ENCODE results near the gene DSCAM. TPM values are rescaled to one million over a fixed set of nuclear protein-coding genes. Genes with fewer than 3 reads are reported as not detected.
A peak's percentile ranks its signal among the peaks of the same experiment; 100 is the strongest.

DSCAM gene
- total and polyA plus RNA-seq, 4 donors: 8.2 to 27.7 (median 15.2) TPM

DNA sequence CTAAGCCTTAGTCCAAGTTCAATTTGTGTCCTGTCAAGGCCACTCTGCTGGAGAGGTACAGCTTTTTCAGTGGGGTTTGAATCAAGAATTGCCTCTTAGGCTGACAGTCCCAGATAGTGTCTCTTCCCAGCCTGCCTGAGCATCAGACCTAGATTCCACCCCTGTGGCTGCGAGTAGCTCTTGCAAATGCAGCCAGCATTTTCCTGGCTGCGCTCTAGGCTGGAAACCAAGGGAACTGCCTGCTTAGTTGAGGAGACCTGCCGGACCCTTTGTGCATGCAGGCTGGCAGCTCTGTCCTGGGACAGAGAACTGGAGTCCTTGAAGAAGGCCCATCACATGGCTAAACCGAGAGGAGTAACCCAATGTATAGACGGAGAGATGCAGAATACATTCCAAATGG lies 686.0 kb downstream of the DSCAM start:
- Histone ChIP-seq H3K27me3 (ENCODE audit: control insufficient read depth, insufficient read depth, low read length) (no peaks in the 10 kb centered on the region), H3K9me3 (ENCODE audit: control insufficient read depth, insufficient read depth, low read length) (no peaks in the 10 kb centered on the region), H3K27ac (ENCODE audit: low read depth, low read length) (no peak overlapping the region), H3K4me1 (ENCODE audit: control insufficient read depth, insufficient read depth, low read length) (peaks cover 8% of the 10 kb centered on the region), H3K4me3 (ENCODE audit: low read depth, low read length) (no peak overlapping the region), H3K36me3 (ENCODE audit: control insufficient read depth, insufficient read depth, low read length) (no peaks in the 10 kb centered on the region)
- peak in 2 of 6 donors; percentile 44 to 65 for DNase-seq (ENCODE audit: low read depth in 4 of 6, low spot score in 6 of 6)
- WGBS (ENCODE audit: insufficient coverage): 51% methylated on average over 3 of the region's 5 CpGs

DNA sequence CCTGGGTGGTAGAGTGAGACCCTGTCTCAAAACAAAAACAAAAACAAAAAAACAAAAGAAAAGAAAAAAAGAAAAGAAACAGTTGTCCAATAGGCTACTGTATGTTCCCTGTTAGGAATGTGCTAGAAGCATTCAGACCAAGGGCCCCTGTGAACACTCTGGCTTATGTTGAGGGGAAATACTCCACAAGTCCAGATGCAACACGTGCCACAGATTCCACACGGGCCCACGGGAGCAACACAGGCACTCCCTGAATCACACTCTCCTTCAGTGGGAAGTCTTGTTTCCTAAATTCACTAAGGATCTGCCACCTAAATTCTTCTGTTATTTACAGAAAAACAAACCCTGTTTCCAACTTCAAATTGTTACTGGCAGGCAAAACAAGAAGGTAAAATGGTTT lies 688.6 kb downstream of the DSCAM start:
- no peaks in the 10 kb centered on the region for H3K27me3 ChIP-seq (ENCODE audit: control insufficient read depth, insufficient read depth, low read length)
- no peak overlapping the region for H3K27ac ChIP-seq (ENCODE audit: low read depth, low read length)
- H3K4me3 ChIP-seq (ENCODE audit: low read depth, low read length): no peak overlapping the region
- 80% methylated on average over 1 of the region's 3 CpGs for WGBS (ENCODE audit: insufficient coverage)
- H3K36me3 ChIP-seq (ENCODE audit: control insufficient read depth, insufficient read depth, low read length): no peaks in the 10 kb centered on the region
- DNase-seq (ENCODE audit: low read depth in 4 of 6, low spot score in 6 of 6): no peak
- H3K9me3 ChIP-seq (ENCODE audit: control insufficient read depth, insufficient read depth, low read length): no peaks in the 10 kb centered on the region
- H3K4me1 ChIP-seq (ENCODE audit: control insufficient read depth, insufficient read depth, low read length): no peaks in the 10 kb centered on the region

DNA sequence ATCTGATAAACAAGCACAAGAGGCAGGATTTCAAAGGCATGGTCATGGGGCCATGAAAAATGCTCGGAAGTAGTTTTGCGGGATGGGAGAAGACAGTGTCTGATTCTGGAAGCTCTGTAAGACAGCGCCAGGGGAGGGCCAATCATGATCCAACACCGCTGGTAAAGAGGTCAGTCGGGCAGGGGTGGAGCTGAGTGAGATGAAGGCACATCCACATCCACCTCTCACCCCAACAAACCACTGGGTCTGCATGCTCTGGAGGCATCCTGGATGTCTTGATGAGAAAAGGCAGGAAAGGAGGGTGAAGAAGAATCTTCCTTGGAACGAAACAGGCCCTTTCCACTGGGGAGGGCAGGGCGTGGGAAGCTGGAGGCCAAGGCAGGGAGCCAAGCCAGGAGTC lies 691.4 kb downstream of the DSCAM start:
- H3K9me3 ChIP-seq (ENCODE audit: control insufficient read depth, insufficient read depth, low read length): no peaks in the 10 kb centered on the region
- H3K4me1 ChIP-seq (ENCODE audit: control insufficient read depth, insufficient read depth, low read length): no peaks in the 10 kb centered on the region
- 94% methylated on average over 3 of the region's 7 CpGs for WGBS (ENCODE audit: insufficient coverage)
- no peak overlapping the region for H3K27ac ChIP-seq (ENCODE audit: low read depth, low read length)
- no peaks in the 10 kb centered on the region for H3K27me3 ChIP-seq (ENCODE audit: control insufficient read depth, insufficient read depth, low read length)
- DNase-seq (ENCODE audit: low read depth in 4 of 6, low spot score in 6 of 6): no peak
- H3K4me3 ChIP-seq (ENCODE audit: low read depth, low read length): no peak overlapping the region
- H3K36me3 ChIP-seq (ENCODE audit: control insufficient read depth, insufficient read depth, low read length): no peaks in the 10 kb centered on the region

DNA sequence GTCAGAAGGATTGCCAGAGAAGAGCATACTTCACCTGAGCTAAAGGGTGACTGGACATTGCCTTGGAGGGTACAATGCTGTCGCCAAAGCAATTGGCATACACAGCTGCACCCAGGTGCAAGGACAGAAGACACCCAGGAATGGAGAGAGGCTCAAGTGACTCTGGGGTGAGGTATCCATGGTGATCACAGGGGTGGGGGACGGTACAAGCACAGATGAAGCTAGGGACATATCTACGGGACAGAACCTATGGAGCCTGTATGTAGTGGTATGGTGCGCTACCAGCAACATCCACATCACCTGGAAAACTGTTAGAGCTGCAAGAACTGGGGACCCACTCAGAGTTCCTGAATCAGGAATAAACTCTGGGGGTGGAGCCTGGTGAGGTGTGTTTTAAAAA lies 693.6 kb downstream of the DSCAM start:
- no peak overlapping the region for H3K27ac ChIP-seq (ENCODE audit: low read depth, low read length)
- WGBS (ENCODE audit: insufficient coverage): 92% methylated on average over 3 of the region's 4 CpGs
- no peak for DNase-seq (ENCODE audit: low read depth in 4 of 6, low spot score in 6 of 6)

DNA sequence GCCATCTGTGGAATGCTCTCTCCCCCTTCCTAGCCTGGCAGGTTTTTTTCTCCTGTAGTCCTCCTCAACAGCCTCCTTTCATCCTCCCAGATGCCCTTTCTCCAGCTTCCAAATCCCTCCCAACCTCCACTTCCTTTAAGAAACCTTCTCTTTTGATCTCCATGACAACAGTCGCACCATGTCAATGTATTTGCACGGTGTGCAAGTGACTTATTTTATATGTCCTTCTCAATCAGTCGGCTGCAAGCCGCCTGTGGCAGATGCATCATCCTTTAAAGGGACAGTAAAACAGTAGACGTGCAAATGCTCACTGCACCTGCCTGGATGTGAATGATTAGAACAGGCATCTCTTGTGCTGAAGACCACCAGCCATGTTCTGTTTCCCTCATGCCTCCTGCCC lies 694.5 kb downstream of the DSCAM start:
- 10% methylated on average over 5 of the region's 5 CpGs for WGBS (ENCODE audit: insufficient coverage)
- H3K36me3 ChIP-seq (ENCODE audit: control insufficient read depth, insufficient read depth, low read length): no peaks in the 10 kb centered on the region
- H3K4me3 ChIP-seq (ENCODE audit: low read depth, low read length): no peak overlapping the region
- H3K27me3 ChIP-seq (ENCODE audit: control insufficient read depth, insufficient read depth, low read length): no peaks in the 10 kb centered on the region
- no peaks in the 10 kb centered on the region for H3K9me3 ChIP-seq (ENCODE audit: control insufficient read depth, insufficient read depth, low read length)
- no peaks in the 10 kb centered on the region for H3K4me1 ChIP-seq (ENCODE audit: control insufficient read depth, insufficient read depth, low read length)
- no peak overlapping the region for H3K27ac ChIP-seq (ENCODE audit: low read depth, low read length)
- DNase-seq (ENCODE audit: low read depth in 4 of 6, low spot score in 6 of 6): peak in 2 of 6 donors; percentile 57 to 86

More for the DNA sequence above, 693.6 kb downstream of the DSCAM start:
- H3K36me3 ChIP-seq (ENCODE audit: control insufficient read depth, insufficient read depth, low read length): no peaks in the 10 kb centered on the region
- no peaks in the 10 kb centered on the region for H3K9me3 ChIP-seq (ENCODE audit: control insufficient read depth, insufficient read depth, low read length)
- no peaks in the 10 kb centered on the region for H3K4me1 ChIP-seq (ENCODE audit: control insufficient read depth, insufficient read depth, low read length)
- H3K4me3 ChIP-seq (ENCODE audit: low read depth, low read length): no peak overlapping the region
- H3K27me3 ChIP-seq (ENCODE audit: control insufficient read depth, insufficient read depth, low read length): no peaks in the 10 kb centered on the region

DNA sequence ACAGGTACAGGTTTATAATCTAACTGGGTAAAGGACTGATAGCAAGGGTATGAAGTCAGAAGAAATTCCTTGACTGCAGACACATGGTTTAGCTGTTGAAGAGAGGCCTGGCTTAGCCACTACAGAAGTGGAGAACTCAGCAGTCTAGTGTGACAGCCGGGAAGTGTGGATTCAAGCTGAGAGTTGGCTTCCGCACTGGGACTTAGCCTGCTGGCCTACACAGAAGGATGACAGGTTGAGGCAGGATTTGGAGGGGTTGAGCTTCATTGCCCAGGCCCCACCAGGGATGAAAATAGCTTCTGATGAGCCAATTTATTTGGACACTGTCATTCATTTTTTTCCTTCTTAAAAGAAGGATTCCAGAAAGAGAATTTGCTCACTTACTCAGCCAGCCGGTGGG lies 695.3 kb downstream of the DSCAM start:
- Histone ChIP-seq H3K4me3 (ENCODE audit: low read depth, low read length) (no peak overlapping the region), H3K27ac (ENCODE audit: low read depth, low read length) (no peak overlapping the region), H3K4me1 (ENCODE audit: control insufficient read depth, insufficient read depth, low read length) (no peaks in the 10 kb centered on the region), H3K27me3 (ENCODE audit: control insufficient read depth, insufficient read depth, low read length) (no peaks in the 10 kb centered on the region), H3K36me3 (ENCODE audit: control insufficient read depth, insufficient read depth, low read length) (no peaks in the 10 kb centered on the region), H3K9me3 (ENCODE audit: control insufficient read depth, insufficient read depth, low read length) (no peaks in the 10 kb centered on the region)
- DNase-seq (ENCODE audit: low read depth in 4 of 6, low spot score in 6 of 6): peak in 2 of 6 donors; percentile 18 to 47
- 68% methylated on average over 2 of the region's 3 CpGs for WGBS (ENCODE audit: insufficient coverage)

DNA sequence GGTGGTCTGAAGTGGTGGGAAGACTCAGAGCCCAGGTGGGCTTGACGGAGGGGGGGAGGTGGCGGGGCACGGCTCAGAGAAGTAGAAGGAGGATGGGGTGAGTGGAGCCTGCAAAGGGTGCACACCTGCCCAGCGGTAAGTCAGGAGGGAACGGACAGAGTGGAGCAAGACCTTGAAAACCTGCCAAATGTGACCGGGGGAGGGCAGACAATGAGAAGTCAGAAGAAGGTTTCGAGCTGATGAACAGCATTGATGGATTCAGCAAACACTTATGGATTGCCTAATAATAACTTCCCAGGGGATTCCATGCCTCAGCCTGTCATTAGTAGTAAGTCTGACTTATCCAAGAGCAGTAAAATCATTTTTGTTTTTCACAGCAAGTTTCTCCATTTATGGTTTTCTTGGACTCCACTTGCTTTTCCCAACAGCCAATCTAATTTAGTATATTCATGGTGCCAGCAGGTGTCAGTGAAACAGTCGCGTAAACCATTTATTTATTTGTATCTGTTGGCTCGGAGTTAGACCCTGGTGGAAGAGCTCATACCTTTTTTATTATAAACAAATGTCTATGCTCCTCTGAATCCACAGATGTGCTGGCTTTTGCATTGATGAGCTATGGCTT lies 700.6 kb downstream of the DSCAM start:
- H3K27ac ChIP-seq (ENCODE audit: low read depth, low read length): no peak overlapping the region
- H3K36me3 ChIP-seq (ENCODE audit: control insufficient read depth, insufficient read depth, low read length): peaks cover 11% of the 10 kb centered on the region

DNA sequence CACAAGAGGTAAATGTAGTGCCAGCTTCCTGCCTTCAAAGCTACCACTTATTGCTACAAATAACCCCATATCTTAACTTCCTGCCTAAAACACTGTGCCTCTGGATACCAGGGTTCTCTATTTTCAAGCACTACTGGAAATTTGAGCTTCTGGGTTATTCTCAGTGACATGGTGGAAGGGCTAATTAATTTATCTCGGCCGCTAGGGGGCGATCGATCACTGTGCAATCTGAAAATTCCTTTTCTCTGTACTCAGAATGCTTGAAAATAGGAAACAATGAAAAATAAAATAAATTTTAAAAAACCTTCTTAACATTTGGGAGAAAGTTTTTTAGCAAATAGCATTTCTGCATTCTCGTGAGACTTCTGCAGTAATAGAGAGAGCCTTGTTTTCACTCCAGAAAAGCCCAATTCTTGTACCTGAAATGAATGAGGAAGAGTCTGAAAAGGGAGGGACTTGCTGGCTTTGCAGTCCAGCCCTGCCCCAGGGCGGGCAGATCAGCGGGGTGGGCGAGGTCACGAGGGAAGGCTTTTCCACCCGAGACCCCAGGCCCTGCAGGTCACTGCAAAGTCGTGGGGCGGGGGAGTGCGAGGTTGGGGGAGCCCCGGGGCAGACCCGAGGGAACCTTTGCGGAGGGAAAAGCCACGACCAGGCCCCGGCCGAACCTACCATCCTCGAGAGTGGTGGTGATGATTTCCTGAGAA lies 703.0 kb downstream of the DSCAM start:
- peaks cover 3% of the 10 kb centered on the region for H3K4me1 ChIP-seq (ENCODE audit: control insufficient read depth, insufficient read depth, low read length)
- 52% methylated on average over 15 of the region's 20 CpGs for WGBS (ENCODE audit: insufficient coverage)
- peak in 4 of 6 donors; percentile 36 to 94 (median 80) for DNase-seq (ENCODE audit: low read depth in 4 of 6, low spot score in 6 of 6)
- H3K27me3 ChIP-seq (ENCODE audit: control insufficient read depth, insufficient read depth, low read length): no peaks in the 10 kb centered on the region
- no peaks in the 10 kb centered on the region for H3K9me3 ChIP-seq (ENCODE audit: control insufficient read depth, insufficient read depth, low read length)
- H3K36me3 ChIP-seq (ENCODE audit: control insufficient read depth, insufficient read depth, low read length): peaks cover 24% of the 10 kb centered on the region
- H3K27ac ChIP-seq (ENCODE audit: low read depth, low read length): no peak overlapping the region
- no peak overlapping the region for H3K4me3 ChIP-seq (ENCODE audit: low read depth, low read length)

More for the DNA sequence above, 700.6 kb downstream of the DSCAM start:
- Histone ChIP-seq H3K4me3 (ENCODE audit: low read depth, low read length) (no peak overlapping the region), H3K9me3 (ENCODE audit: control insufficient read depth, insufficient read depth, low read length) (no peaks in the 10 kb centered on the region), H3K27me3 (ENCODE audit: control insufficient read depth, insufficient read depth, low read length) (no peaks in the 10 kb centered on the region), H3K4me1 (ENCODE audit: control insufficient read depth, insufficient read depth, low read length) (peaks cover 3% of the 10 kb centered on the region)
- WGBS (ENCODE audit: insufficient coverage): 80% methylated on average over 6 of the region's 10 CpGs
- DNase-seq (ENCODE audit: low read depth in 4 of 6, low spot score in 6 of 6): peak in 2 of 6 donors; percentile 21 to 74

DNA sequence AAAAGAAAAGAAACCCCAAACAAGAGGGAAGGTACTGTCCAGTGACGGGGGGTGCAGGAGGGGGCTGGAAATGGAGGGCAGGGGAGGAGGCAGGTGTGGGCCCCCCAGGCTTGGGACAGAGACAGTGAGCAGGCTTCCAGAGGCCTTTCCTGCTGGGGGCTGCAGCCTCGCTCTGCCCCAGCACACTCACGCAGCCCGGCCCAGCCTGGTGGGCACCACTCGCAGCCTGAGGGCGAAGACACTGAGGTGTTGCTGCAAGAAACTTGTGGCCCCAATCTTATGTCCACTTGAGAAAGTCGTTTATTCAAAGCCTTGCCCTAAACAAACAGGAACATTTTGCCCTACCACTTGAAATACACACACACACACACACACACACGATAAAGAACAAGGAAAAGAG lies 705.3 kb downstream of the DSCAM start:
- Histone ChIP-seq H3K27me3 (ENCODE audit: control insufficient read depth, insufficient read depth, low read length) (no peaks in the 10 kb centered on the region), H3K9me3 (ENCODE audit: control insufficient read depth, insufficient read depth, low read length) (no peaks in the 10 kb centered on the region), H3K4me3 (ENCODE audit: low read depth, low read length) (no peak overlapping the region), H3K36me3 (ENCODE audit: control insufficient read depth, insufficient read depth, low read length) (peaks cover 34% of the 10 kb centered on the region), H3K27ac (ENCODE audit: low read depth, low read length) (no peak overlapping the region), H3K4me1 (ENCODE audit: control insufficient read depth, insufficient read depth, low read length) (peaks cover 3% of the 10 kb centered on the region)
- 94% methylated on average over 5 of the region's 8 CpGs for WGBS (ENCODE audit: insufficient coverage)
- DNase-seq (ENCODE audit: low read depth in 4 of 6, low spot score in 6 of 6): no peak

DNA sequence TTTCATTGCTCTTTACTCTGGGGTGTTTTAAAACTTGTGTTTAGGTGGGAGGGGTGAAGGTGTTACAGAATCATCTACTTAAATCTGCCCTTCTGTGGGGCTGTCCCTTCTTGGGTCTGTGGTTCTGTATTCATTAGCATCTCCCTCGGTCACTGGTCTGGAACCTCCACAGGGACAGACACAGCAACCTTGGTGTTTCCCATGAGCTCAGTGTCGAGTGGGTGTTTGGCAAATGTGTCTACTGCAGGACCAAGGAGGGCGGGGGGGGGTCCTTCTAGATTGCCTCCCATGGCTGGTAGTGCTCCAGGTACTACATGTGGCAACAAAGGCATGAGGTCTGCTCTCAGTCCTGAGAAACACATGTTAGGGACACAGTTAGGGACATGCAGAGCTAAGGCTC lies 706.3 kb downstream of the DSCAM start:
- 89% methylated on average over 3 of the region's 3 CpGs for WGBS (ENCODE audit: insufficient coverage)
- DNase-seq (ENCODE audit: low read depth in 4 of 6, low spot score in 6 of 6): no peak
- no peak overlapping the region for H3K27ac ChIP-seq (ENCODE audit: low read depth, low read length)
- peaks cover 3% of the 10 kb centered on the region for H3K4me1 ChIP-seq (ENCODE audit: control insufficient read depth, insufficient read depth, low read length)
- peaks cover 37% of the 10 kb centered on the region for H3K36me3 ChIP-seq (ENCODE audit: control insufficient read depth, insufficient read depth, low read length)
- H3K9me3 ChIP-seq (ENCODE audit: control insufficient read depth, insufficient read depth, low read length): no peaks in the 10 kb centered on the region
- H3K27me3 ChIP-seq (ENCODE audit: control insufficient read depth, insufficient read depth, low read length): no peaks in the 10 kb centered on the region
- H3K4me3 ChIP-seq (ENCODE audit: low read depth, low read length): no peak overlapping the region

All from spinal cord (tissue), 10 donors.